NCI-H1092 treated with DMSO at 0.1 percent for 48 hours (cell line): ENCODE results near the gene CHKA.

Experiments used
- DNase-seq: peaks from one replicate; lab custom pipeline; 2025; lab: John Stamatoyannopoulos, UW

Gene CHKA

DNA sequence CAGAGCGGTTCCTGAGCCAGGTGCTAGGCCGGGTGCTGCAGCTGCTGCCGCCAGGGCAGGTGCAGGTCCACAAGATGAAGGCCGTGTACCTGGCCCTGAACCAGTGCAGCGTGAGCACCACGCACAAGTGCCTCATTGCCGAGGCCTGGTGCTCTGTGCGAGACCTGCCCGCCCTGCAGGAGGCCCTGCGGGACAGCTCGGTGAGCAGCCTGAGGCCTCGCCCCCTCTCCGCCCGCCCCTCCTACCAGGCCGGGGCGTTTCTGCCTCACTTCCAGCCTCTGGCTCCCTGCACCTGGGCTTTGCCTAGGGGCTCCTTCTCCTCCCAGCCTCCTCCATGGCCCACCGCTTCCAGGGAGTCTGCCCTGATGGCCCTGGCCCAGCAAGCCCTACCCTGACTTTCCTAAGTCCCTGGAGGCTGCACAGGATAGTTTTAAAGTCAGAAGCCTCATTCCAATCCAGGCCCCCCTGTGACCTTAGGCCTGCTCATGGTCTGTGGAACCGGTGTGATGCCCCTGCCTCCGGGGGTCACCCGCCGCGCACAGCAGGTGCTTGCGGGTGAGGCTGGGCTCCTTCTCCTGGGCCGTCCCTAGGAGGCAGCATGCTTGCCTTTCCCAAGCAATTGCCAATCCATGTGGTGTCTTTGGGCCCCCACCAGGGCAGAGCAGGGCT is 76.9 kb downstream of the CHKA start:
- DNase-seq: peak; percentile 51

DNA sequence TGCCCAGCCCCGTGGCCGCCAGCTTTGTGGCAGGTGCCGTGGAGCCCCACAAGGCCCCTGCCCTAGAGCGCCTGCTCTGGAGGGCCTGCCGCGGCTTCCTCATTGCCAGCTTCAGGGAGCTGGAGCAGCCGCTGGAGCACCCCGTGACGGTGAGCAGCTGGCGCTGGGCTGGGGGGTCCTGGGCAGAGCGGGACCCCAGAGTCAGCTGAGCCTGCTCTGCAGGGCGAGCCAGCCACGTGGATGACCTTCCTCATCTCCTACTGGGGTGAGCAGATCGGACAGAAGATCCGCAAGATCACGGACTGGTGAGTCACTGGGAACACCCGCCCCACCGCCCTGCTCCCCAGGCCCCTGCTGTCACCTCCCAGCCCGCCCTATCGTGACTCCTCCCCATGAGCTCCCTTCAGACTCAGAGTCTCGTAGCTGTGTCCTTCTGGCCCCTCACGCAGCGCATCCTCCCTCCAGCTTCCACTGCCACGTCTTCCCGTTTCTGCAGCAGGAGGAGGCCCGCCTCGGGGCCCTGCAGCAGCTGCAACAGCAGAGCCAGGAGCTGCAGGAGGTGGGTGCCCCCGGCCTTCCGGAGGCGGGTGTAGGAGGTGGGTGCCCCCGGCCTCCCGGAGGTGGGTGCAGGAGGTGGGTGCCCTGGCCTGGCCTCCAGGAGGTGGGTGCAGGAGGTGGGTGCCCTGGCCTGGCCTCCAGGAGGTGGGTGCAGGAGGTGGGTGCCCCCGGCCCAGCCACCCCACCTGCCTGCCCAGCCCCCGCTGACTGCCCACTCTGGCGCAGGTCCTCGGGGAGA is 77.6 kb downstream of the CHKA start:
- DNase-seq: peak; percentile 57

- no peak for DNase-seq
Observed at GRCh38 chr11:68043029-68043348, 78.2 kb downstream of the CHKA start.

GRCh38 chr11:68042219-68043028 is 78.8 kb downstream of the CHKA start:
- DNase-seq: no peak

GRCh38 chr11:68041617-68042218 is 79.5 kb downstream of the CHKA start:
- no peak for DNase-seq

DNA sequence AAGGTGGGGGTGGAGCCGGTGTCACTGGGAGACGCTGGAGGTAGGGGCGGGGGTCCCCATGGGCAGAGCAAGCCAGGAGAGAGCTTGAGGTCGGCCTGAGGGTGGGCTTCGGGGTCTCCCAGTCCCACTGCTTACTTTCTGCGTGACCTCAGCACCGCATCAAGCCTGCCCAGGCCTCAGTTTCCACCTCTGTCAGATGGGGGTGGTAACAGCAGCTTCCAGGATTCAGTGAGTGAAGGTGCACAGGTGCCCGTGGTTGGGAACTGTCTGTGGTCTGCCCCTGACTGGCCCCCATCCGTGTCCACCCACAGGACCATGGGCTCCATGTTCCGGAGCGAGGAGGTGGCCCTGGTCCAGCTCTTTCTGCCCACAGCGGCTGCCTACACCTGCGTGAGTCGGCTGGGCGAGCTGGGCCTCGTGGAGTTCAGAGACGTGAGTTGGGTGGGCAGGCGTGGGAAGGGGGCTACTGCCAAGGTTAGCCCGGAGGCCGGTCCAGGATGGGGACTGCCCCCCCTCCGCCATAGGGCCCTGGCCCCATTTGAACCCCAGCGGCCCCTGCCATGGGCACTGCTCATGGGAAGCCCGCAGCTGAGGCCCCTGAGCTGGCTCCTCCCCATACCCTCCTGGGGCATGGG is 80.1 kb downstream of the CHKA start:
- no peak for DNase-seq

DNA sequence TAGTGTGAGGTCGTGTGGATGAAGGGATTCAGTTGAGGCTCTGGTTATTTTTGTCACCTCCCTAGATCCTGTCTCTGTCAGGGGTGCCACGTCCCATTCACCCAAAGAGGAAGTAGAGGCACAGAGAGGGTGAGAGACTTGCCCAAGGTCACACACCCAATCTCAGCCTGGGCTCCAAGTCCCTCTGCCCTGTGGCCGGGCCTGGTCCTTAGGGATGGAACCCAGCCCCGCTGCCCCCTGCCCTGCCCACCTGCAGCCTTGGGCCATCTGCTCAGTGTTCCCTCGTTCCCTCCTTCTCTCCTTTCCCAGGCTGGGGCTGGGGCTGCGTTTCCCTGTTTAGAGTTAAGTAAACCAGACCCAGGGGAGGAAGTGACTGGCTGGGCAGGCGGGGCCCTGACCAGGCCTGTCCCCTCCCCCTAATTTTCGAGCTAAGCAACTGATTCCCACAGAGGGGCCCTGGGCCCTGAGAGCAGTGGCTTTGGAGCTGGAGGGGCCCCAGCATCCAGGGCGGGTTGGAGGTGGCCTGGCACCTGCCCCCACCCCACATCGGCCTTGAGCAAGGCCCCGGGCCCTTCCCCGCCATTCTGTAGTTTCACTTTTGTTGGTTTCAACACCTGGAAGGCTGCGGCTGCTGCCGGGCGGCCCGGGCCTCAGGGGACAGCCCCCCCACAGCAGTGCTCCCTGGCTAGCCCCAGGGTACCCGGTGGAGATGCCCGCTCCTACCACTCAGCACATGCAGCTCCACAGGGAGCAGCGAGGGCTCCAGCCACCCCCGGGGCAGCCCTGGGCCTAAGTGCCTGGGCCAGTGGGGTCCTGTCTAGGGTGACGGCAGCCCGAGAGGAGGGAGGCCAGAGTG is 80.9 kb downstream of the CHKA start:
- DNase-seq: no peak

DNA sequence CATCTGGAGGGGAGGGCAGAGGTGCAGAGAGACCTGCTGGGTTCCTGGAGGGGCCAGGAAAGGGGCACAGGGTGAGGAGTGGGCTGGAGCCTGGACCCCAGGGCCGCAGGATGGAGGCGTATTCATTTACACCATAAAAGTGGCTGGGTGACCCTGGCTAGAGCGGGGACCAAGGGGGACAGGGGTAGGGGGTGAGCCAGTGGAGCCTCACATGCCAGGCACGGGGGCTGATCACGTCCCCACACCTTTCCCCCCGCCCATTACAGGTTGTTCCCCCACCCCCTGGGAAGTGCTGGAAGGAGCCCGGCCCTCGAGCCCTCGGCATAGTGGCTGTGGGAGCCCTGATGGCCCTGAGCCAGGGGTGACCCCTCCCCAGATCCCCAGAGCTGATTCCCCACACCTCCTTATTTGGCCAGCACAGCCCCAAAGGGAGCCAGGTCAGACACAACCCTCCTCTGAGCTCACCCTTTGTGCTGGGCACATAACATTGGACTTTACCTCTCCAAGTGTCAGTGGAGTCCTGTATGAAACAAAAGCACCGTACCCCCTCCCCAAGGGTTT is 81.6 kb downstream of the CHKA start:
- no peak for DNase-seq

GRCh38 chr11:68038718-68039525 is 82.3 kb downstream of the CHKA start, which contains the start of gene TCIRG1:
TCIRG1 (plus strand) TSS chr11:68039025; CDS start chr11:68041272, 2,247 bp downstream.
- DNase-seq: no peak

DNA sequence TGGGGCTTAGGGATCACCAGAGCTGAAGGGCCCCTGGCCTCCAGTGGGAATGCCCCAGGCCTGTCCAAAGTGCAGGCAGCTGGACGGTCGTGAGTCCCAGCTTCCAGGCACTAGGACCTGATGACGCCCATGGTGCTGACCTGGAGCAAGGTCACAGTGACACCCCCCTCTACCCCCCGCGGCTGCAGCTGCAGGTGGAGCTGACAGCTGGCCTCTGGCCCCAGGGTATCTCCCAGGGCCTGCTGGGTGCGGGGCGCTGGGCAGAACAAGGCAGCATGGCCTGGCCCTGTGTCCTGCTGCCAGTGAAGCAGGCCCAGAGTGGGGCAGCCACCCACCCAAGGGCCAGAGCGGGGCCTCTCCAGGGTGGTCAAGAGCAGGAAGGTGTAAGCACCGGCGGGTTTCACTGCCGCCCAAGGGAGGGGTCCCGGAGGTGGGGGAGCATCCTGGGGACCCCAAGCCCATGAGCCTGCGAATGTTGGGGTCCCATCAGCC is 82.9 kb downstream of the CHKA start:
- DNase-seq: no peak

- no peak for DNase-seq
Observed at GRCh38 chr11:68037411-68038225, 83.6 kb downstream of the CHKA start.

DNA sequence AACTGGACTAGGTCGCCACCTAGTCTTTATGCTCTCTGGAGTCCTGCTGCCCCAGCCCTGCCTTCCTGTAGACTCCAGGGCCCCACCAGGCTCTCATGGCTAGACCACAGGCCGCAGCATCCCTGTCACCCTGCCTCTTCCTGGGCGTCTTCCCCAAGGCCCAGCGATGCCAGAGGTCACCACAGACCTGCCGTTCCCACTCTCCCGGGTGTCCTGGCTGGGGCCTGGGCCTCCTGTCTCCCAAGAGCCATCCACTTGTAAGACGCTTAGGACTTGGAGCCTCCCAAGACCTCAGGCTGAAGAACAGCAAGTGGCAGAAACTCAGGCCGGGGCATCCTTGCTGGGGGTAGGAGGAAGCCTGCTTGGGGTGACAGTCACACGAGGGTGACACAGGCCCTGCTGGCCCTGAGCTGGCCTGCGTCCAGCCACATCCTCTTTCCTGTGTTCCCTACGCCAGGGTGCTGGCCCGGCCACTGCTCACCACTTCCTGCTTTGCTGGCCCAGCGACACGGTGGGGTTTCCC is 84.4 kb downstream of the CHKA start:
- DNase-seq: no peak

GRCh38 chr11:68036141-68036716 is 85.0 kb downstream of the CHKA start:
- no peak for DNase-seq

DNA sequence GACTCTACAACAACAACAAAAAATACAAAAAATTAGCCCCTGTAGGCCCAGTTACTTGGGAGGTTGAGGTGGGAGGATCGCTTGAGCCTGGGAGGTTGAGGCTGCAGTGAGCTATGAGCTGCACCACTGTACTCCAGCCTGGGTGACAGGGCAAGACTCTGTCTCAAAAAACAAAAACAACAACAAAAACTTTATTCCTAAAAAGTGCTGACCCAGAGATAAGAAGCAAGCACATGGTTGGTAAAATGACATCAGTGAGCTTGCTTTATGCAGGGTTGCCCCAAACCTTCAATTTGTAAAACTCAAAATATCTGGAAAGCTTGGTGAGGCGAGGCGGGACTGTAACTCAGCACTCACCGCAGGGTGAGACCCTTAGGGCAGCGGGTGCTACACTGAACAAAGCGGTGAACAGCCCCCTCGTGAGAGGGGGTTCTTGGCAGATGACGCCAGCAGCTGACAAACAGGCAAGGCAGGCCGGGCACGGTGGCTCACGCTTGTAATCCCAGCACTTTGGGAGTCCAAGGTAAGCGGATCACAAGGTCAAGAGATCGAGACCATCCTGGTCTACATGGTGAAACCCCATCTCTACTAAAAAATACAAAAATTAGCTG is 85.8 kb downstream of the CHKA start:
- no peak for DNase-seq

GRCh38 chr11:68033708-68034045 is 87.5 kb downstream of the CHKA start:
- no peak for DNase-seq

DNA sequence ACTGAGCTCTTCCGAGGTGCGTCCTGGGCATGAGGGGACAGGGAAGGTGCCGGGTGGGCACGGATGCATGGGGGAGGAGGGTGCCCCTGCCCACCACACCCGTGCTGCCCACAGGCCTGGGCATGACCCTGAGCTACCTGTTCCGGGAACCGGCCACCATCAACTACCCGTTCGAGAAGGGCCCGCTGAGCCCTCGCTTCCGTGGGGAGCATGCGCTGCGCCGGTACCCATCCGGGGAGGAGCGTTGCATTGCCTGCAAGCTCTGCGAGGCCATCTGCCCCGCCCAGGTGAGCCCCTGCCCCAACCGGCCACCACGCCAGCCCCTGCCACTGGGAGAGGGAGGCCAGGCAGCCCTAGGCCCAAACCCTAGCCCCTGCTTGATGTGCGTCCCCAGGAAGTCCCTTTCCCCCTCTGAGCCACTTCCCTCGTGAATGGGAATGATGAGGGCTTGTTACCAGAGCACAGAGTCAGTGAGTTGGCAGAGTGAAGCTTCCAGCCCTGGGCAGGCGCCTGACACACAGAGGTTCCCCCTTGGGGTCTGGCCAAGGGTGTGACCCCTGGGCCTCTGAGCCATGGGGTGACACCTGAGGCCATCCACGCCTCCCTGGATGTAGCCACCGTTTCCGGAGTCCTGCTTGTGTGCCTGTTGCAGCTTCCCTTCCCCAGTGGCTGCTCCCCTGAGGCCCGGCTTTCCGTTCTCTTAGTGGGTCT is 88.0 kb downstream of the CHKA start:
- no peak for DNase-seq

- no peak for DNase-seq
Observed at GRCh38 chr11:68032003-68032402, 89.2 kb downstream of the CHKA start.
